SKM-1 (cell line): ENCODE data around the gene MBIP.
A peak's percentile ranks its signal among the peaks of the same experiment; 100 is the strongest.

Source experiments
- DNase-seq: peaks from one replicate; lab custom pipeline; 2025; ENCODE audit not compliant: unreplicated experiment; lab: John Stamatoyannopoulos, UW

MBIP gene

DNA sequence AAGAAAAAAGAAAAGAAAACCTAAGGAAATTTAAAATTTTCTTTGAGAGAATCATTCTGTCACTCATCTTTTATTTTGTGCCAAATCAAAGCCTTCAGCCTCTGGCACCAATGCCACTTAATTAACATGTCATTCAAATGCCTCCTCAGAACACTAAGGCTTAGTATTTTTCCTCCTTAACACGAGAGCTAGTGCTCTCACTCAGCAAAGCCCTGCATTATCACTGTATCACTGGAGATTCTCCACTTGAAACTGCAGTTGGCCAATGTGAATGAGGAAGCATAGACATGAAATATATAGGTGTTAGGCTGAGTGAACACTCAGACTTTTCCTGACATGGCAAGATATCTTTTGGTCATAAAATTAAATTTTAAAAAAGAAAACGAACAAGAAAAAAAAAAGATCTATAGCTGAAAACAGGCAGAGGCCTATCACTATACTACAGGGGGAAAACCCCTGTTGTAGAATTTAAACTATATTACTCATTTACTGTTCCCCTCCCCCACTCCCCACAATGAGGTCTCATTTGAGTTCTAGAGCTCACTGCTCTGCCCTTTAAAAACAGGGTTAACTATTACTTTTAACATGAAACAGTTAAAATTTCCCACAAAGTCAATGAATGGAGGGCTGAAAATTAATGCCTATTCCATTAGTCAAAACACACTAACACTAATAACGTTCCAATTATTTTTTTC lies 5.1 kb downstream of the MBIP start:
- no peak for DNase-seq

DNA sequence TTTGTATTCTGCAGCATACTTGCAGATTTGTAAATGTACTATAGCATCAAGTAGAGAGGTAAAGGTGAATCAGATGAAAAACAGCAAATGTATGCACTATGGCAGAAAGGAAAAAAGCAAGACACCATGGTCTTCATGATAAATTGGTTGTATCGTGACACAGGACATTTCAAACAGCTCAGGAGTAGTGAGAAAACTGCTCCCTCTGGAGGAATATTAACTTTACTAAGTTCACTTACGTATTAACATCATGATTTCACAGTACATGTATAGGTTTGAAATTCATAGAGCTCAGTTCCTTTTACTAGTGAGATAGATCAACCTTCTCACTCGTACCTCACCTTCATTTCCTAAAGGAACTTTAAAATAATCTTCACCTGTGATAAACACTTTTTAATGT lies 6.5 kb downstream of the MBIP start:
- DNase-seq = no peak

DNA sequence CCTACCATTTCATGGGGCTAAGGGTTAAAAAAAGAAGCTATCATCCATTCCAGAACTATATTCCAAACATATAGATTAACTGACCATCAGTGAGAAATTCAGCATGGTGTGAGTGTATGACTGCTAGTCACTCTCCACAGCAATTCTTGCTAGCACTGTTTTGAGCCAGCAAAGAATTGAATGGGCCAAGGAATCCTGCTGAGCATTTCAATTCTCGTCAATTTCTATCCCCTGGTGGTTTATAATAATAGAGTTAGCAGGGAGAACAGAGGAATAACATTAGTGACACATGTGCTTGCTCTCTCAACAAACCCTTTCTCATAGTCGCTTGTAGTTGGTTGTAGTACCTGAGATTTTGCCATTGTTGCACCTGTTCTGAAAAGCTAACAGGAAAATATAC lies 7.2 kb downstream of the MBIP start:
- DNase-seq = no peak

DNA sequence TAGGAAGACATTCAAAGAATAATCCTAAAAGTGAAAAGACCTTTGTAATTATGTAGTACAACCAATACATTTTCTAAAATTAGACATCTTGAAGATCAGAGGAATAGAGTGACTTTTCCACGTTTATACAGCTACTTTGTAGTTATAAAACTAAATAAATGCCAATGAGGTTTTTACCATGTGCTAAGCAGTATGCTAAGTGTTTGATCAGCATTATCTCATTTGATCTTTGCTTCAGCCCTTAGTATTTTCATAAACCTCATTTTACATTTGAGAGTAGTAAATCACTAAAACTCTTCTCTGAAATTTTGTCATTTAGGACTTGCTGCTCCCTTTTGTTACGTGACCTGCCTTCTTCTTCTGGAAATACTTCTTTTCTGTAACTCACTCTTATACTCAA lies 13.6 kb downstream of the MBIP start:
- no peak for DNase-seq

DNA sequence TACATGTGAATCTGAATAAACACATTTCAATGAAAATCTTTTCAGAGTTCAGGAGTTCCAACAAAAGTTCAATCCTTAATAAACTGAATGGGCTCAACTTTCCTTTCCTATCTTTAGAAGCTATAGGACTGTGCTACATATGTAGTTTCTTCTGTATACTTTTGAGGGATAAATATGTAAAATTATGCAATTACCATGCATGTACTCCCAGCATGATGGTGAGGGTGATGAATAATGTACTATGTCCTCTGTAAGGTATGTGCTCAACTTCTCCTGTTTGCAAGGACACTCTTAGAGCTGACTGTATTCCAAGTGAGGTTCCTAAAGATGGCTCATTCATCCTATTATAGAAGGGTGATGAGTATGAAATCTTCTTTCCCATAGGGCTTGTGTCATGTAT lies 15.5 kb downstream of the MBIP start:
- DNase-seq = no peak

DNA sequence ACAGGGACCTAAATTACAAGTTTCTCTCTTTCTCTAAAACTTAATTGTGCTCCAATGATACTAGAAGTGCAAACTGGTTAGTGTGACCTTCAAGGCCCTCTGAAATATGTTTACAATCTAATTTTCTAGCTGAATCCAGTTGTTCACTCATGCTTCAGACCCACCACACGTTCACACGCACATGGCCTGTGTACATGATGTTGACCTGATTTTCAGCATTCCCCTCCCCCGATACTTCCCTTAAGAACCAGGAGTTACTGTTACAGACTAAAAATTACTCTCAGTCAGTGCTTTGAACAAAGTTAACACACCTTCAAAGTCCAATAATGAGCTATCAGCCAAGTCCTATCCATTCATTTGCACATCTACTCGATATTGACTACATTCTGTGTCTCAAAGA lies 16.5 kb downstream of the MBIP start:
- DNase-seq = no peak

DNA sequence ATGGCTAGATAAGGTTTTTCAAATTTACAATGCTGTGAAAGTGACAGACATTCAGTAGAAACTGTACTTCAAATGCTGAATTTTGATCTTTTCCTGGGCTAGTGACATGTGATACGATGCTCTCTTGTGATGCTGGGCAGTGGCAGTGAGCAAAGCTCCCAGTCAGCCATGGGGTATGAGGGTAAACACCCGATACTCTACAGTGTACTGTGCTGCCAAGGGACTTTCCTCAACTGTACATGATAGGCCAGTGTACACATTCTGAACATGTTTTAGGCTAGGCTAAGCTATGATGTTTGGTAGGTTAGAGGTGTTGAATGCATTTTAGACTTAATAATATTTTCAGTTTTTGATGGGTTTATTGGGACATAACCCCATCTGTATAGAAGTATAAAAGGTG lies 17.6 kb downstream of the MBIP start:
- no peak for DNase-seq

DNA sequence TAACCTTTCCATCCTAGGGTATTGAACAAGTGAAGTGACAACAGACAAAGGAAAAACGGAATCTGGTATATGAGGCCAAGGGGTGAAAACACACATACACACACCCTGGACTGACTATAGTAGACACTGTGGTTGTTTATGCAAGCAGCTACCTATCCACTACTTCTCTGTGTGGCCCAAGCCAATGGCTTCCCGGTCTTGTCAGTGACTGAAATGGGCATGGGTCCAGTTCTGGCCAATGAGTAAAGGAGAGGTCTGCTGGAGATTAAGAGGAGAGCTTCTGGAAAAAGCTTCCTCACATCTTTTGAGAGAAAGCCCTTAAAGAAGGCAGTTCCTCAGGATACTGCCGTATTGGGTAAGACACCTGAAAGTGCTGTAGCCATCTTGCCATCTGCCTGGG lies 19.3 kb downstream of the MBIP start:
- DNase-seq = no peak

DNA sequence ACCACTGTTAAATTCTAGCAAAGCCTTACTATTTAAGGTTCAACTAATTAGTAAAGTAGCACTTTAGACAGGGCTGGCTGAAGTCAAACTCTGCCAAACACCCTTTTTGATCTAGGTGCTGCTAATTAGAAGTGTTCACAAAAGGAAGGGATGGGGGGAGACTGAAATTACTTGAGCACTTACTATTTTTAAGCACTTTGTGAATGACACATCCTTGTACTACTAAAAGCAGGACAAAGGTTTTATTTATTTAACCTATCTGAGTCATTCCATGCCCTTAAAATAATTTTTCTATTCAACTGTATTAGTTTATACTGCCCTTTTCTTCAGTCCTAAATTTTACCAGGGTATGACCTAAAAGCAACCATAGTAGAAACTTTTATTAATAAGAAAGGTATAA lies 20.1 kb downstream of the MBIP start:
- DNase-seq = no peak

DNA sequence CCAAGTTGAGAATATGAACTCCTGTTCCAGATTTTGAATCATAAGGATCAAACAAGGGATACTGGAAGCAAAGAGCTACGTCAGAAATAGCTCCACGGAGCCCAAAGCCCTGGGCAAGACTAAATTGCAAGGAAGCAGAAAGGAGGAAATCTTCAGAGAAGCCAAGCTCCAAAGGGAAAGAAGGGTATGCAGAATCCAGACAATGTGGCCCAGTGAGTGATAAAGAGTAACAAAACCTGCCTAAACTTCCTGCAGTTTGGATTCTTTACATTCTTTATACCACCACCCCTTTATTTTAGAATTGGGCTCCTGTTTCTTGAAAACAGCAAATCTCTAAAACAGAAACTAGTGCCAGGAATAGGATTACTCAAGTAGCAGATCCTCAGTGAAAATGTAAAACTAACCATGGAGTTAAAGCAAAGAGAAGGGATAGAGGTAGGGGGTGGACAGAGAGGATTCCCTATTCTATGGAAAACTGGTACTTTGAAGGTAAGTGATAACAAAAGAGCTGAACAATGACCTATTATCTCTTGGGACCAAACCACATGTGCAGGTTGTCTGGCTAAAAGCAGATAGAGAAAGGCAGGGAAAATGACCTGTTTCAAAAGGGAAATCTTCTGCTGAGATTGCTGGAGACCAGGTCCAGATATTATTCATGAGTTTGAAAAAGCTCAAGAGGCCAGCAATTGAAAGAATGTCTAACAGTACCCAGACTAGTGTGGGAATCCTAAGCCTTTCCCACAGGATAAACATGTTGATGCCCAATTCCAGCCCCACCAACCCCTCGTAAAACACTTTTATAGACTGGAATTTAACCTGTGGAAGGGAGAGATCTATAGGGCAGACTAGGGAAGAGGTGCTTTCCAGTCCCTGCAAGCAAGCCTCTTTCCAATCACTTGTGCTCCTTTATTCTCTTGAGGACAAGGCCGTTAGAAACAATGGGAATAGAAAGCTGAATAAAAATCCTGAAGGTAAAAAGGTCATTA lies 24.5 kb downstream of the MBIP start:
- no peak for DNase-seq

DNA sequence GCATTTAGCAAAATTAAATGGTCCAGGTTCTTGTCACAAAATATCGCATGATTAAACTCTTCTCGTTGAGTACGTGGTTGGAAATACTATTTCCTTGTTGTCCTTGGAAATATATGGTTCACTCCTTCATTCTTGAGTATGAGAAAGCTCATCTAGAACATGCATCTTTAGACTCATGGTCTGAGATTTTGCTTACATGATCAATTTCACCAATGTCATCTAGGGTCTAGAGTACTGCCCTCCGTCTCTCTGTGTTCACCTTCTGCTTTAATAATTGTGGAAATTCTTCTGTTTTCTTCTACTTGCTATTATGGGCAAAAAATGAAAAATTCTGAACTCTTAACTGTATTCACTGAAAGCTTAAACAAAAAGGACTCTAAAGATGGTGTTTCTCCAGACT lies 25.9 kb downstream of the MBIP start:
- no peak for DNase-seq

DNA sequence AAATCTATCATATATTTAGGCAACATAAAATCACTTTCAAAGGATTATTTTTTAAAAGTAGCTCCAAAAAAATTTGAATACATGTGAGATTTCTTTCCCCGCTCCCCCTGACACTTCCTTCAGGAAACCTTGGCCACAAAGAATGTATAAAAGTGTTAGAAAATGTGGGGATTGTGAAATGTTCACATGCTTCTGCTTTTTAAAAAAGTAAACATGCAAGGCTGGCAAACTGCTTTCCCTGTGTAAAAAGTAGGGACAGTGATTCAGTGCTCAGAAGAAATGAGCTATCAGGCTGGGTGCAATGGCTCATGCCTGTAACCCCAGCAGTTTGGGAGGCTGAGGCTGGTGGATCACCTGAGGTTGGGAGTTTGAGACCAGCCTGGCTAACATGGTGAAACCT lies 26.6 kb downstream of the MBIP start:
- peak; percentile 43 for DNase-seq

DNA sequence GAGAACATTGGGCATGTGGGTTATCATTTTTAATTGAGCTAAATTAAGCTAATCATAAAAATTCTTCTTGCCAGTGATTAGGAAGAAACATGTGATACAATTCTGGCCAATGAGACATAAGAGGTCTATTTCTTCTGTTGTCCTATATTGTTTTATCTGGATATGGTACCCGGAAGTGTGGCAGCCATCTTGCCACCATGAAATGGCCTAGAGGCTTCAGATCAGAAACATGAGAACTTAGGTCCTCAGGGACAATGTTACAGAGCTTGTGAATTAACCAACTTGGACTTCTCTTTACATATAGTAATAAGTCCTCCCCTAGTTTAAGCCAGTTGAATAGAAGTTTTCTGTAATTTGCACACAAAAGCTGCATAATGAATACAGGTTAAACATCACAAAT lies 30.5 kb downstream of the MBIP start:
- no peak for DNase-seq

DNA sequence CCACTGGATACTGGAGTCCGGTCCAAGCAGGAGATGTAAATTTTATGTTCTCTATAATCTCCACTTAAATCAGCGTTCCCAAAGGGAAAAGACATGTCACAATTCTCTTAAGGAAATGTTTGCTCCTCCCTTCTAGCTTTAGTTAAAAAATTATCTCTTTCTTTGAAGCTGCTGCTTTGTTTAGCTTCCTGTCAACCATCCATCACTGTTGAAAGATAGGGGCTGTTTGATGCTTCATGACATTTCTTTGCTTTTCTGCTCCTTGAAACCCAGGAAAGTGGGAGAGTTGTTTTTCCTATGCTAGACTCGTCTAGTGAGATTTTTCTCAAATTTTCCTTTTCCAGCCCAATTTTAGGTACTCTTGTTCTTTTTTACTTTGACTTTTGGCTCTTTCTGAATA lies 31.9 kb downstream of the MBIP start:
- DNase-seq = no peak

DNA sequence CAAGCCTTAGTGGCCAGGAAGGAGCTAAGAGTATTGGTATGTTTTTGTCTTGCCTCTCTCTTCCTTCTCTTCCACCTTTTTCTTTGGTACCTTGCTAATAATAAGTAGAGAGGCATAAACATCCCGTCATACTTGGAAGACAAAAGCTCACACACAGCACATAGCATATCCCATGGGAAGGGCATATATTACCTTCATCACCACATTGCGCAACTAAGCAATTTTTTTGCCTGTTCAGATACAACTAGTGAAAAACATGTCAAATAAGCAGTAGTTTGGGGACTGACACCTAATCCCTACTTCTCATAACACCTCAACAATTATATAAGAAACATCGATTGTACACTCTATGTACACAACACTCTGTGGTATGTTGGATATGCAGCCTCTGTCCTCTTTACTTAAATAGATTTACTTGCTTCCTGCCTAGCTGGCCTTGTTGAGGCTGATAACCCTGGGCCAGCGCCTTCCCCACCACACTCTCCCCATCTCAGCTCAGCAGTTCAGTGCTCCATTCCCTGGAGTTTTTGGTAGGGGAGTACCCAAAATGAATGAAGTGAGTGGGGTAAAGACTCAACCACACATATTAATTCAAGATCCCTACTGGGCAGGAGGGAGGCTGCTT lies 35.4 kb downstream of the MBIP start:
- no peak for DNase-seq

DNA sequence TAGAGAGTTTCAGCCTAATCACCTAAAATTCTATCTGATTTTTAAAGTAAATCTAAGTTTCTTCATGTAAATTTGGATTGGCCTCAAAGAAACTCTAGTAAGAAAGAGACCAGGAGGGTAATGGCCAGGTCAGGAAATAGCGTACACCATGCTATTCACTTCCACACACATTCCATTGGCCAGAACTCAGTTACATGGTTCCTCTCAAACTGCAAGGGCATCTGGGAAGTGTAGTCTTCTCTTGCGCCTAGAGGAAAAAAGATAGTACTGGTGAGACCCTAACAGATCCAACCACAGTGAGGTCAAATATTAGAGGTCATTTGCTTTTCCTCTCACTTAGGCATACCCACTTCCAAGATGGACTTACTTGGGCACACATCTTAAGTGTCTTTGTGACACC lies 39.1 kb downstream of the MBIP start:
- no peak for DNase-seq

DNA sequence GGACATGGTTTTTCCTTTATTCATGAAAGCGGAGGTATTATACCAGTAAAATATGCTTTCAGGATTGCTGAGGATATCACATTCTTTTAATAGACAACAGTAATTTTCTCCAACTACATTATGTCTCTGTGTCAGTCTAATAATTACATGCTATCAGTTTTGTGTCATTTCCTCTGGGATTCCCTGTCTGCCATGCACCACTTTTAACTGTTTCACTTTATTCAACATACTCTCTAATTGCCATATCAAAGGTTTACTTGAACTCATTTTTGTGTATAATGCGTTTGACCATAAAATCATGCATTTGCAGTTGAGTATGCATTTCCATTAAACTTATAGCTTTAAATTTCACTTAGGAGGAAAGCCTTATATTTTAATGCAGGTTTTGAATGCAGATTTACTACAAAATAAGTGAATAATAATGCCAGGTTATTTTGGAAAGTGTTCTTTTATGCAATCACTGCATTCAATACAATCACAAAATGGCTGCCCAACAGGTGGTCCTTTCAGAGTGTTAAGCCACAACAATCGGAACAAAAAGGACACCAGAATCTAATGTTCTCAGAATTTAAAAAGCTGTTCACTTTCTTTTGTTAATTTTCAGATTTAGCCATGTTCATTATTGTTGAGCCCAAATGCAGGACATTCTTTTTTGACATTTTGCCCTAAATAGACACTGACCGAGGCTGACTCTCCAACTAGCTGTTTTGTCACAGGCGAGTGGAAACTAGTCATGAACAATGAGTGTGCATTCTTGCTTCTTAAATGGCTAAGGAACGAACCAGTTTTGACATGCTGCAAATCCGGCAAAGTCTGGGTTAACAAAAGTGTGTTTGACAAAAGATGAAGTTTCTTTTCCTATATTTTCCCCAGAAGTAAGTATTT lies 40.9 kb downstream of the MBIP start:
- no peak for DNase-seq

DNA sequence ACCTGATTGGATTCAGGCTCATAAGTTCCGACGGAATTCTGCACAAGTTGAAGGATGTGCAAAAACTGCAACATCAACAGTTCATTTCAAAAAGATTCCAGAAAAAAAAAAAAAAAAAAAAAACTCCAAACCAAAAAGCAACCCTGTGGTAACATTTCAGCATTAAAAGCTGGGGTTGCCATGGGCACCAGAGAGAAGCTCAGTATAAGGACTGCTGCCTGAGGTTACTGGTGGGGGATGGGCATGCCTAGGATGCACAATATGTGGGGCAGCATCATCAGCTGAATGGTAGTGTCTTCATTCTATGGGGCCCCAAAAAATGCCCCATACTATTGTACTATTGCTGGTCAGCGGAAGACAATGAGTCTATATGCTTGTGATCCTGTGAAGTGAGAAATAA lies 44.7 kb downstream of the MBIP start:
- DNase-seq = no peak

DNA sequence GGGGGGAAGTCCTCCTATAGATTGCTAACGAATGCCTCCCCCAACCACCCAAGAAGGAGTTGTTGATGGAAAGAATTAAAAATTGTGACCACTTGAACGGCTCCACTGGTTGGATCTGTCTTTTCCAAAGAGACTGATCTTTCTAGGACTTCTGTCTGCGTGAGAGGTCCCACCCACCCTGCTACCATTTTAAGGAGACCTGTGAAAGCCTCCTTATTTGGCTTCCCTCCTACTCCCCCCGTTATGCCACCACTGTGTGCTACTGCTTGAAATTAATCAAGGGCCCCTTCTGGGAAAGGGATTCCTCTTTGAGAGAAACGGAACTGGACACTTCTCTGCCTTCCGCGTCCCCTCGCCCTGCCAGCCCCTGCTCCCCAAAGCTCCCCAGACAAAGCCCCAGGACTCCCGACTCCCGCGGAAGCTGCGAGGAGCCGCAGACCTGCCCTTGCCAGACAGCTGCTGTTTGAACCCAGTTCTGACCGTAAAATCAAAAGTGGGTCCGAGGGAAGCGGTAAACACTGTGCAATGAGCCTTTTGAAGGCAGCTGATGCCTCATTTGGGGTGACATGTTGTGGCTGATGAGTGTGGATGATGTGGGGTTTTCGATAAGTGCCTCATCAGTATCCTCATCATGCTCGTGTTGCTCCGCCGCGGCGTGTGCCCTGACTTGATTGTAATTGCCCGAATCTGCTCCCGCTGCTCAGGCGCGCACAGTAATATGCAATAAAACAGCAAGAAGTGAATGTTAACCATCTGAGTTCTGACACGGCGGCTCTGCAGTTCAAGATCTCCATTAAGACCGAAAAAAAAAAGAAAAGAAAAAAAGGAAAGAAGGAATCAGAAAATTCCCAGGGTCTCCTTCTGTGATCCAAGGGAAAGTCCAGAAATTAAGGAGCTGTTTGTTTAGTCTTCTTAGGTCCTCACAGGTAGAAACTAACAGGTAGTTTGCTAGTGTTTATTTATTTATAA lies 48.2 kb downstream of the MBIP start:
- DNase-seq = no peak

DNA sequence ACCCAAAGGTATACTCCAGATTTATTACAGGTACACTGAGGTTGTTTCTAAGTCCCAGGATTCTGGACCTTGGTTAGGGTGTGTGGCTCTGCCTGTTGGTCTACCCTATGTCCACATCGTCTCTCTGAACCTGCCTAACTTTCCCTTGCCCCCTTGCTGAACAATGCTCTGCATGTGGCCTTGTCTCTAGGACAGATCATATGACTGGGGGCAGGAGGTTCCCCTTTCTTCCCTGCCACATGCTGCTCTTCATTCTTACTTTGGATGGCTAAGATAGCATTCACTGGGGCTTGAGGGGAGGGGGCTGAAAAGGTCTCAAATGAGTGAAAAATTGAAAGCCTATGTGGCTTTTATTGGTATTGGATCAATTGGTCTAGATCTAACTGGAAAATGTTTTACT lies 49.2 kb downstream of the MBIP start:
- no peak for DNase-seq
